Fibroblast of skin of scalp (primary cell): Measurements from ENCODE around the gene CENPX. TPM values are rescaled to one million over a fixed set of nuclear protein-coding genes. Genes with fewer than 3 reads are reported as not detected.

Experiments used
- DNase-seq: peaks from one replicate; pipeline ENCODE4 v3.0.0-alpha.2; 2013
- polyA plus RNA-seq, 2 experiments: library from polyadenylated mRNA; unstranded; fragments of 120-200 nt; gene quantifications; one replicate each; pipeline ENCODE4 v1.2.1, GENCODE V29; 2013; ENCODE audit not compliant: insufficient read length in 2 of 2

The CENPX gene
- polyA plus RNA-seq (2013, experiment 1 of 2; ENCODE audit: insufficient read length) = 29.4 TPM
- polyA plus RNA-seq (2013, experiment 2 of 2; ENCODE audit: insufficient read length) = 25.5 TPM

DNA sequence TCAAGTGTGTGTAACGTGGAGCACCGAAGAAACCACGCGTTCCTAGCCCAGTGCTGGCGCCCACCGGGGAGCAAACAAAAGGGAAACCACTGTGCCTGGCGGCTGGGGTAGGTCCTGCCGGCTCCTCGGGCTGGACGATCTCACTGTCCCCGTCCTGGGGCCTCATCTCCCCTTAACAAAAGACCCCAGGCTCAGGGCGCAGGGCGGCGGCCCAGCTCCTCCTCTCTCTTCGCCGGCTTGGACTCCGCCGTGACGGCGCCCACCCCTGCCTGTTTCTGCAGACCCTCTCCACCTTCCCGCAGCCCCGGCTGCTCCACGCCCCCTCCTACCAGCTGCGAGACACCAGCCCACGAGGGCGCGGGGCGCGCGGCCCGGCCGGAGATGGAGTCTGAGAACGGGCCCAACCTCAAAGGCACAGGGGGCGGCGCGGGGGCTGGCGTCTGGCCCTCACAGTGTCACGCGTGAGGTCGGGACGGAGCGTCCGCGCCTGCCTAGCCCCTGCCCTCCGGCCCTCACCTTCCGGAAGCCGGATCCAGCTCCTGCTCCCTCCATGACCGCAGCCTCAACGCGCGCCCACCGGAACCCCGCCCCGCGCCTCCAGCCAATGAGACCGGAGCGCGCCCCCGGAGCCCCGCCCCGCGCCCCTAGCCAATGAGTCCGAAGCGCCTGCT is at the start of gene CENPX:
Gene CENPX (minus strand): TSS at position 569 of the 671 bp plus-strand sequence. CDS start 17 bp downstream, at position 552.
- DNase-seq = no peak

DNA sequence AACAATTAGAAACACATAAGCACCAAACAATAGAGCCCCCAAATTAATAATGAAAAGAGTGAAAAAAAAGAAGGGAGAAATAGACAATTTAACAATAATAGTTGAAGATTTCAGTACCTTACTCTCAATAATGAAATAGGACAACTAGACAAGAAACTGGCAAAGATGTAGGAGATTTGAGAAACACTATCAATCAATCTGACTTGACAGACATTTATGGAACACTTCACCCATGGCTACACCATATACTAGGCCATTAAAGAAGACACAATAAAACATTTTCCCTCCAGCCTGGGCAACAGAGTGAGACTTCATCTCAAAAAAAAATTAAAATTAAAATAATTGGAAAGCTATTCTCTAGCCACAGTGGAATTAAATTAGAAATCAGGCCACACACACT is 47.9 kb upstream of the CENPX start:
- DNase-seq = no peak

DNA sequence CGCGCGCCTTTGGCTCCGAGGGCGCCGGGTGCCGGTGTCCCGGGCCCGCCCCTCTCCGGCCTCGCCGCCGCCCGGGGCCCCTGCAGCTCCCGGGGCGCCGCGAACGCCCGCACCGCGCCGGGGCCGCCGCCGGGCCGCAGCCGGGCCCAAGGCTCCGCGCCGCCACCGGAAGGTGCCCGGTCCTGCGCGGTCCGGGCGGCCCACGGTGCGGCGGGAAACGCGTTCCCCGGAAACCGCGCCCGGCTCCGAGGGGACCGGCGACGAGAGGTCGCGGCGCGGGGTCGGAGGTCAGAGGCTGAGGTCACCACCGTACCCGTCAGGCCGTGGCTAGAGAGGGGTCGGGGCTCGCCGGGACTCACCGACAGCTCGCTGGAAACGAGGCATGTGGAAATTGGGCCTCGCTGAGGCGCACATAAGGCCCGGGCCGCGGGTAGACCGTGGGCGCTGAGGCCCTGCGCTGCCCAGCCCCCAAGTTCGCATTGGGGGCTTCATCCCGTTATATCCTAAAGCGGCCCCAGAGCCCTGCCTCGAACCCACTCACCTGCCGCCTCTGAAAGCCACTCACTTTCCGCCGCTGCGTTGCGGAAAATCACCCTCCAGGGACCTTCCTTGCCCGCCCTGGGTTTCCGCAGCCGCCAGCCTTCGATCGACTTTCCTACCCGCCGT is 43.1 kb upstream of the CENPX start, which contains the start of gene DUS1L:
Gene DUS1L (minus strand): TSS at position 167 of the 666 bp plus-strand sequence. CDS start 745 bp downstream, outside the sequence.
- DNase-seq = peak; percentile 67

DNA sequence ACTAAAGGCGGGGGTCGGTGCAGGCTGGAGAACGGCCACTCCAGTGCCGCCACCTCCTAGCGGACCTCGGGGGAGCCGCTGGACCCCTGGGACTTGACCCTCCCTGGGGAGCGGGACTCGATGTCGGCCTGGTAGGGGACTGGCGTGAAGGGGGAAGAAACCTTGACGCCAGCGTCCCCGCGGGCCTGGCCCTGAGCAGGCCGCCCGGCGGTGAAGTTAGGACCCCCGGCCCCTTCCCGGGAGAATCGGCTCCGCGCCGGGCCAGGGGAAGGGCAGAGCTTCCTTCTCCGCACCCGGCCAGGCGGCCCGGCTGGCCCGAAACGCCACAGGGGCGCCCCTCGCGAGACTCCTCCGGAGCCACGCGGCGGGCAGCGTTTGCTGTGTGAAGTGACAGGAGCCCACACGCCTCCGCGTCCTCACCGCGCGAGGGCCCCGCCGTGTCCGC is 42.5 kb upstream of the CENPX start:
- DNase-seq = peak; percentile 18

DNA sequence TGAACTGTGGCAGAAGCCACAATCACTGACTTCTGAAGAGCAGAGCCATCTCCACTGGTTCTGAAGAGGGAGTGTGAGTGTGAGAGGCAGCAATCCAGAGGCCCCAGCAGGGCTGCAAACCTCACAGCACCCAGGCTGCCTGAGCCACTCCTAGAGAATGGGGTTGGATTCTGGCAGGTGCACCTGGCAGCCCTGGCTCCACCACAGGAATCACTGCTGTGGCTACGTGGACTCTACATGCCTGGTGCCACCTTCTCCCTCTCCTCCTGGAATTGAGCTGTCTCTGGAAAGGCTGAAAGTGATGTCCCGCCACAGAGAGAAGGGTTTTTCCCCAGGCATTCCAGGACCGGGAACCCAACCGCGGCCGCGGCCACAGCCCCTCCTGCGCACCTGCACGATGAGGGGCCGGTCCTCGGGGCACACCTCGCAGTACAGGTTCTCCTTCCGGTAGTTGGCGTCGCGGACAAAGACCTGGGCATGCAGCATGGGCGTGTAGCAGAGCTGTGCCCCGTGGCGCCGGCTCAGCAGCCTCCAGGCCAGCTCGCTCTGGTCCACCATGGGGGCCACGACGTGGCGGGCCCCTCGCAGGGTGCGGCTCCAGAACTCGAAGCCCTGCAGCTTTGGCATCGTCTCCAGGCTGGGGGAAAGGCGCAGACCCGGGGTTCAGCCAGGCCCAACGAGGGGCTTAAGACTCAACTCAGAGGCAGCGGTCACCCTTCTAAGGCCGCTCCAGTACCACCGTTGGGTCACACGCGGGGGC is 41.9 kb upstream of the CENPX start:
- no peak for DNase-seq

DNA sequence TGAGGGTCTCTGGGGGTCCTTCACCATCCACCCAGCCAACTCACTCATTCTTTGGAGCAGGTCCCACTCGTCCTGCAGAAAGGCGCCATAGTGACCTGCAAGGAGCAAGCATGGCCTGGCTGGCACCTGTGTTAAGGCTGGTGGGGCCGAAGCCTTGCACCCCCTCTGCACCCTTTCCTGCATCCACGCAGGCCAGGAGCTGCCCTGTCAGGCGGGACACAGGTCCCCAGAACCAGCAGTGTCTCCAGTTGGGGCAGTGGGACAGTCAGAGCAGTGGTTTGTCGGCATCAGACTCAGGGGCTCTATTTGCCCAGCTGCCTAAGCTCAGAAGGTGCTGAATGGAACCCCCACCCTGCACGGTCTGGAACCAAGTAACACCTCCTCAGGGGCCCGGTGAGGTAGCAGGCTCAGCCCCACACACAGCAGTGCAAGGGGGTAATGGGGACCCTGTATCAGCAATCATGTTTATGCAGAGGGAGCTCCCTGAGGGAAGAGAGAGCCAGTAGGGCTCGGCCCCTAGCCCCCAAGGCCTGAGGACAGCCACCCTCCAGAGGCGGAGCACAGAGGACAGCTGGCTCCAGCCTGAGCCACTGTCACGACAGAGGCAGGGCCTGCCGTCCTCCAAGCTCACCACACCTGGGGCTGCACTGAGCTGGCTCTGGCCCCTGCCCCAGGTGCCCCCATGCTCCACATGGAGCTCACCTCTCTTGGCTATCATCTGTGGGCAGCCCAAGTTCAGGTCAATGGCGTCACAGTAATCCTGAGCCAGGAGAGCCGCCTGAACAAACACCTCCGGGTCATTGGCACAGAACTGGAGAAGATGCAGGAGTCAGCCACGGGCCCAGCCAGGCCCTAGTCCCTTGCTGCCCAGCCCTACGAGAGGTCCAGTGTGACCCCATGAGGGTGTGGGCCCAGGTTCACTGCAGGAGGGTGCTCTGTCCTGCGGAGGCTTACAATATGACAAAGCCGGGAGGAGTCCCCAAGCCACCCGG is 41.0 kb upstream of the CENPX start:
- no peak for DNase-seq

DNA sequence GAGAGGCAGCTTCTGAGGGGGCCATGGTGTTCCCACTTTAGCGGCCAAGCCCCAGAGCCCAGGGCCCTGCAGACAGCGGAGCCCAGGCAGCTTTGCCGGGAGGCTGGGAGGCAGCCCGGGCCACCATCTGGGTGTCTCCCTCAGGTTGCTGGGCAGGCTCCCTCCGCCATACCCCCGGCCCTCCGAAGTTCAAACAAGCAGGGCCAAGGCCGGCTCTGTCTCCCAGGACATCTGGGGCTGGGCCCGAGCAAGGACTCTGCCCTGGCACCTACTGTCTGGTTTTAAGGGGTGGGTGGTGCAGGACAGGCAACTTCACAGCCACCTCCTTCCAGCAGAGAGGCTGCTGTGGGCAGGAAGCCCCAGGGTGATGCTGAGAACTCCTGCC is 40.3 kb upstream of the CENPX start:
- DNase-seq = no peak

DNA sequence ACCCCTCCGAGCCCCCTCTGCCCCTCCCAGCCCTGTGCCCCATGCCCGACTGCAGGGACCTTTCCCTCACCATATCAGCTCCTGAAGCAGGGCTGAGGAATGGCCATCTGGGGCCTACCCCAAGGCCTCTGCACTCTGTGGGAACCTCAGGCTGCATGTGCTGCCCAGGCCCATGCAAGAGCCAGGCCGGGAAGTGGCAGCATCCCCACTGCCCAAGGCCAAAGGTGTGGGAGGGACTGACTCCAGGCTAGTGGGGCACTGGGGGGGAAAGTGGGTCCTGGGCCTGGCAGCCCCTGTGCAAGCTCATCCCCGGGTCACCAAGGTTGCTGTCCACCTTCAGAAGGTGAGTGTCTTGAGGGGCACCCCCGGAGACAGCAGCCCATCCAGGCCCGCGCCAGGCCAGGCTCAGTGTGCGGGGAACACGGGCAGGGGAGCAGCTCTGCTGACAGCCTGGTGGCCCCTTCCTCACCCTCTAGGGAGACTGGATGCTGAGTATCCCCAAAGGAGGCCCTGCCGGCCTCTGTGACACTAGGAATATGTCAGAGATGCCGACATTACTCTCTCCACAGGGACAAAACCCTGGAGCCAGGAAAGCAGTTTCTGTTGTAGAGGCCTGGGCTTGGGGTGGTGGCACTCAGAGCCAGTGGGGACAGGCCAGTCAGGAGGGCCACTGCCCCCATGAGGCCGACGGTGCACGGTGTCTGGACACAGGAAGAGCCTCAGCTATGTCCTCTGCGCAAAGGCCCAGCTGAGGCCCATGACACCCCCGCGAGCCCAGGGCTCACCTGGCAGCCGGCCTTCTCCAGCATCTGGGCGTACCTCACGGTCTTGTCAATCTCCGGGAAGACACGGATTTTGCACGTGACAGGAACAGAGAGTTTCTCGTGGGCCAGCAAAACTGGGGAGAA is 39.7 kb upstream of the CENPX start:
- DNase-seq = no peak

DNA sequence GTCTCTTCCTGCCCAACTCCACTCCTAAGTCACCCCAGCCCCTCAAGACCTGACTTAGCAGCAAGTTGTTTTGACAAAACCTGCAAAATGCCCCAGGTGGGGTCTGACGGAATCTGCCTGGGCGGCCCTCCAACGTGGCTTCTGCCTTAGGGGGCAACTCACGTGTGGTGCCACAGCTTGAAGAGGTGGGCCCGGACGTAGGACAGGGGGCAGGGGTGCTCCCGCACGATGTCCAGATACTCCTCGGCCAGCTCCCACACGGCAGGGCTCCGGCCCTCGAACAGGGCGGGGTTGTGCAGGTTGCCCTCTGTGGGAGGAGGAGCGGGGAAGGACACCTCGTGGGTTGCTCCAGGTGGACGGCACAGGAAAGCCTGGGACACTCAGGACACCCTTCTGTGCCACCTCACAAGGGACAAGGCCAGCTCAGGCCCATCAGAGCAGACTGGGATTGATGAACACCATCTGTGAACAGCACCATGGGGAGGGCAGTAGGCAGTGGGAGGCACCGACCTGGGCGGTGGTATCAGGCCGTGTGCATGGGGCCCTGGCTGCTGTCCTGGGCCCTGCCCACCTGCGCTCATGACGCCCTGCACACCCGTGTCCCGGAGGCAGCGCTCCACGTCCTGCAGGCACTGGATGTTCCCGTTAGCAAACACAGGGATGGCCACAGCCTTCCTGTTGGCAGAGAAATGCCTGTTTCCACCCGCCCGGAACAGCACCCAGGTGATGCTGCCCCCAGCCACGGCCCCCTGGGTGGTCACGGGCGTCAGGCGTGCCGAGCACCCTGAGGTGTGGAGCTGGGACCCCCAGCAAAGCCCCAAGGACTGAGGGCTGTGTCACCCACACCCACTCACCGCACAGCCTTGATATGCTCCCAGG is 38.6 kb upstream of the CENPX start:
- DNase-seq = no peak

DNA sequence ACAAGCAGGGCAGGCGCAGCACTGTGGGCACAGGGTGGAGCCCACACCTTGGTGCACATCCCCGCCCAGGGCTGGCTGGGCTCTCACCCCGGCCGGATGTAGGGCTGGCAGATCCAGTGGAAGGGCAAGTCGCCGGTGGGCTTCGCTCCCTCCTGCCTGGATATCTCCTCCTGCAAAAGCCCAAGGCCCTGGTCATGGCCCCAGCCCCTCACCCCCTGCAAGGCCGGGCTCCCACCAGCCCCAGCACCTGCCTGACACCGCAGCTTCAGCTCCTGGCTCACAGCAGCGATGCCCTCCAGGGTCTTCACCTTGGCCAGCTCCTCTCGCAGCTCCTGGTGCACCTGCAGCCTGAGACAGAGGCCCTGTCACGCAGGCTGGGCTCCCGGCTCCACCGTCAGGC is 37.9 kb upstream of the CENPX start:
- no peak for DNase-seq

DNA sequence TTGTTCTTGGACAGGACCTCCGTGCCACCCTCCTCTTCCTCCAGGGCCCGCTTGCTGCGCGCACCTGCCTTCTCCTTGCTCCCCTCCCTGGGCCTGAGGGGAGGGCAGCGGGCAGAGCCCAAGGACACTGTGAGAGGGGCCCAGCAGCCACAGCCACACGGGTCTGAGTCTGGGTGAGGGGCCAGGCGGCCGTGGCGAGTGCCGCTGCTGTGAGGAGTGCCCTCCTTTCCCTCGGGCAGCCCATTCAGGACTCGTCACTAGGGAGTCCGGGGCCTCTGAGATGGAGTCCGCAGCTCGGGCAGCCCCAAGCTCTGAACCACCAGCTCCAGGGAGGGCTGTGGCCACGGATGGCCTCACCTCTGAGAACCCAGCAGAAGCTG is 37.3 kb upstream of the CENPX start:
- DNase-seq = no peak

DNA sequence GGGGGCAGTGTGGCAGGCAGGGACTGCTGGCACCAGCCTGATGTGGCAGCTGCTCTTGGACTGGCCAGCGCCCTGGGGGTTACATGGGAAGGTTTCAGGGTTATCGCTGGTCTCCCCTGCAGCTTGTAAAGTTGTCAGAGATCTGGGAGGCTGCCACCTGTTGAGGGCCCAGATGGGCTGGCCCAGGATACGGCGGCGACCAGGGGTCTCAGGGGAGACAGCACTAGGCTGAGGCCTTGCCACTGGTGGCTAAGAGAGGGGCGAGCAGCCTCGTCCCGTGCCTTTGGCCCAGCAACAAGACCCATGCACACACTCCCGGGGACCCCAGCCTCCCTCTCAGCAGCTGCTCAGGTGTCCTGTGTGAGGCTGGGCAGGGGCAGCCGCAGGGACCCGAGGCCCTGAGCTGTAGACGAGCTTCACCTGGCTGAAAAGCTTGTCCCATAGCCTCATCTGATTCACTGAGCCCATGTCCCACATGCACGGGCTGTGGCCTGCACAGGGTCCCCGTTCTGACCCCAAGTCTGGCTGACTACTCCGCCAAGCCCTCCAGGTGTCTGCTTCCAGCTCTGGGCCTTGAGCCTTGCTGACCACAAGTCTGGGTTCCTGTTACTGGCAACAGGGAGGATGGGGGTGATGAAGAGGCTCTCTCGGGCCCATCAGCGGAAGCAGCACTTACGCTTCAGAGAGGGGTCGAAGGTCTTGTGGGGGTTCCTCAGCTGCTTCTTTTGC is 36.8 kb upstream of the CENPX start:
- DNase-seq = no peak

DNA sequence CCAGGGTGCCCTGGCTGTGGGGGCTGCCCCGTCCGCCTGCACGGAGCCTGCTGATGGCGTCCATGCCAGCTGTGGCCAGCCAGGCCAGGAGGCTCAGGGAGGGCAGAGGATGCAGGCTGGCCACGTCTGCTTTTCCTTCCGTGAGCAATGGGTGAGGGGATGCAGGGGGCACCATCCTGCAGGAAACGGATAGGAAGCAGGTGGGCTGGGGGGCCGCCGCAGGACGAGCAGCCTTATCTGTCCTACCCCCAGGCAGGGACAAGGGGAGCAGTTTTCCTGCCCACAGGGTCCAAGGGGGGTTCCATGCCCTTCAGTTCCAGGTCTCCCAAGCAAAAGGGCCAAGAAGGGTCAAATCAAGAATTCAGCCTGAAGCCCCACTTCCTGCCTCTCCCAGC is 36.2 kb upstream of the CENPX start:
- no peak for DNase-seq

DNA sequence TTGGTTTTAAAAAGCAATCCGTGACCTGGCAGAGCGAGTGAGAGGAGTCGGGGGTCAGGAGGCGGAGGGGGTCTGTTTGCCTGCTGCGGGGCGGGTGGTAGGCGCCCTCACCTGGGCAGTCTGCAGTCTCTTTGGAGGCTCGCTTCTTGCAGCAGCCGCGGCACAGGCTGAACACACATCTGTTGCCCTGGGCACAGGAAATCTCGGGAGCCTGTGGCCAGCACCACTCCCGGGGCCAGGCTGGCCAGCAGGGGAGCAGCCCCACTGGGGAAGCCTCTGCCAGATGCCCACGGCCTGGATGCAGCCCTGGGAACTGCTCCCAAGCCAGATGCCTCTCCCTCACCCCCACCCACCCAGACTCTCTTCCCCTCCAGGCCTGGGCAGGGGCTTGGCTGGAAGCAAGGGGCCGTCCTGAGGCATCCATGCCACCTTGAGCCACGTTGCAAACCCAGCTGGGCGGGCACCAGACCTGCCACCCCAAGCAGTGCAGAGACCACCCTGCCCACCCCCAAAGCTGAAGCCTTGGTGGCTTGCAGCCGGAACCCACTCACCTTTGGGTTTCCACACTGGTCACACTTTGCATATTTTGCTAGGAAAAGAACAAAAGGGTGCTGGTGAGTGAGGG is 35.7 kb upstream of the CENPX start:
- no peak for DNase-seq

DNA sequence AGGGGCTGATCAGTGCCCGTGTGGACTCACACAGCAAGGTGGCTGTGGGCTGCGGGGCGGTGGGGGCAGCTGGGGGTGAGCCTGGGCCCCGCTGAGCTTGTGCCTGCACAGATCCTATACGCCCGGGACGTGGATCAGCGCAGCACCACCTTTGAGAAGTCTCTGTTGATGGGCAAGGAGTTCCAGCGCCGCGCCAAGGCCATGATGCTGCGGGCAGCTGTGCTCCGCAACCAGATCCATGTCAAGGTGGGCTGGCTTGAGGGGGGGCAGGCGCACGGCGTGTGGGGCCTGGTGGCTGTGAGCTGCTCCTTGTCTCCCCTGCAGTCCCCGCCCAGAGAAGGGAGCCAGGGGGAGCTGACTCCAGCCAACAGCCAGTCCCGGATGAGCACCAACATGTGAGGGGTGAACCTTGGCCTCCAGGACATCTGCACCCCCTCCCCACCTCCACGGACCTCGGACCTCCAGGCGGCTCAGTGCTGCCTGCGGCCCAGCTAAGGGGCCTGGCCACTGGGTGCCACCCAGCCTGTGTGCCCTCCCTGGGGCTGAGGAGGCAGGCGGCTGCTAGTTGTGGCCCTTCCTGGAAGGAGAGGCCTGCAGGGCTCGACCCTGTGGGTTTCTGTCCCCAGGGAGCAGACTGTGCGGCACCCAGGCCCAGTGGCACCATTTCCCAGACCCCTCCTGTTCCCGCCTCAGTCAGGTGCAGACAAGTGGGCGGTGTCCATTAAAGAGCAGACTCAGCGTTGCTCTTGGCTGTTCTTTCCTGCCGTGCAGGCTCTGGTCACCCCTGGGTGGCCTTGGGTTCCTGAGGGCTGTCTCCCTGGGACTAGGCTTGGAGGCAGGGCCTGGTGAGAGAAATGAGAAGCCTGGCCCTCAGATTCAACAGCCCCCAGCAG is 34.3 kb upstream of the CENPX start:
- no peak for DNase-seq

DNA sequence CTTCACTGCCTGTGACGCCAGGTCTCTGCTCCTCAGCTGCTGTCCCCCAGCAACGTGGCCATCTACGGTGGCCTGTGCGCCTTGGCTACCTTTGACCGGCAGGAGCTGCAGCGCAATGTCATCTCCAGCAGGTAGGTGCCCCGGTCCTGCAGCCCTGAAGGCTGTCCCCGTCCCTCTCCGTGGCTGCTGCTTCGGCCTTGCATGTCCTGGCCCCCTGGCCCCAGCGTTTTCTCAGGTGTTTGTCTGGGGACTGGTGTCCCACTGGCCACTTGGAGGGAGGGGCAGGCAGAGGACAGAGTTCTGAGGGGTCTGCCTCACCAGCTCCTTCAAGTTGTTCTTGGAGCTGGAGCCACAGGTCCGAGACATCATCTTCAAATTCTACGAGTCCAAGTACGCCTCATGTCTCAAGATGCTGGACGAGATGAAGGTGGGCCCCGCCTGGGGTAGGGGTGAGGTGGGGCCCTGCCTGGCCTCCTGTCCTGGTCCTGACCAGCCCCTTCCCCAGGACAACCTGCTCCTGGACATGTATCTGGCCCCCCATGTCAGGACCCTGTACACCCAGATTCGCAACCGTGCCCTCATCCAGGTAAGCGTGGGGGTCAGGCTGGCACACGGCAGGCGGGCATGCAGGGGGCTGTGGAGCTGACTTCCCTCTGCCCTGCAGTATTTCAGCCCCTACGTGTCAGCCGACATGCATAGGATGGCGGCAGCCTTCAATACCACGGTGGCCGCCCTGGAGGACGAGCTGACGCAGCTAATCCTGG is 33.5 kb upstream of the CENPX start:
- DNase-seq = no peak
